HCT116 (cell line): ENCODE results near the gene FMO4. TPM values are rescaled to one million over a fixed set of nuclear protein-coding genes. Genes with fewer than 3 reads are reported as not detected.

Source experiments
- ATAC-seq: fragments of 200-7000 bp; cut with Tn5 transposase; 2 replicates; pipeline ENCODE4 v1.9.1; 2020; ENCODE audit warnings: mild to moderate bottlenecking, moderate library complexity
- BruUV-seq: library from RNA; stranded (reverse); fragments of 400-500 nt; replicated peaks from 2 replicates; lab custom pipeline; 2021; lab: Mats Ljungman, UMichigan
- CTCF ChIA-PET: fragments of 300-600 bp; sonication (Branson Sonifier 250); formaldehyde crosslinking; loops from one replicate; lab custom pipeline; 2021; ENCODE audit warnings: antibody characterized with exemption; lab: Charles Lee
- POLR2A ChIA-PET: fragments of 300-600, 350-600 bp; sonication (Branson Sonifier 250); formaldehyde crosslinking; loops from one replicate; lab custom pipeline; 2021; ENCODE audit warnings: antibody characterized with exemption; lab: Charles Lee
- RAD21 ChIA-PET, 2 experiments: fragments of 300-600 bp; sonication (Branson Sonifier 250); formaldehyde crosslinking; loops; one replicate each; lab custom pipeline; 2023; ENCODE audit warnings: low total read pairs in 2 of 2; ENCODE audit not compliant: uncharacterized antibody in 2 of 2, unreplicated experiment in 2 of 2, low non-redundant PET in 1 of 2; lab: Charles Lee
- DNase-seq: peaks from one replicate; pipeline ENCODE4 v3.0.0-alpha.2; 2010; ENCODE audit warnings: low read depth, low spot score
- H2AFZ ChIP-seq: fragments of 200-600 bp; shearing (Covaris generic), sonication (generic); 2 replicates; pipeline ENCODE4 v1.6.1; 2017; ENCODE audit warnings: low read depth, mixed run types, mixed read lengths, antibody characterized with exemption, low read length; ENCODE audit not compliant: poor library complexity, severe bottlenecking
- H3K27ac ChIP-seq: 2 replicates; pipeline ENCODE4 v1.5.1; 2012; ENCODE audit warnings: low read depth, low read length
- H3K27me3 ChIP-seq: fragments of 200-600 bp; sonication (generic); 2 replicates; pipeline ENCODE4 v1.6.1; 2016; ENCODE audit warnings: mixed run types, low read length, mixed read lengths; ENCODE audit not compliant: insufficient read depth
- H3K36me3 ChIP-seq, 2 experiments: fragments of 200-500 bp in 1 of 2; fragments of 200-600 bp in 1 of 2; sonication (Bioruptor generic) in 1 of 2; sonication (generic) in 1 of 2; 2 replicates each; pipeline versions ENCODE4 v1.5.1 to v1.6.1; 2014 to 2016; ENCODE audit warnings: low read length in 2 of 2, inconsistent platforms in 1 of 2, mixed read lengths in 1 of 2, mixed run types in 1 of 2; ENCODE audit not compliant: insufficient read depth in 2 of 2, control insufficient read depth in 1 of 2
- H3K4me1 ChIP-seq, 2 experiments: fragments of 200-600 bp in 1 of 2; sonication (generic) in 1 of 2; 2 replicates each; pipeline versions ENCODE4 v1.5.1 to v1.6.1; 2012 to 2017; ENCODE audit warnings: low read length in 2 of 2, inconsistent platforms in 1 of 2, mild to moderate bottlenecking in 1 of 2, mixed read lengths in 1 of 2, mixed run types in 1 of 2, moderate library complexity in 1 of 2; ENCODE audit not compliant: insufficient read depth in 2 of 2, control insufficient read depth in 1 of 2
- H3K4me2 ChIP-seq: fragments of 200-600 bp; sonication (generic); 2 replicates; pipeline ENCODE4 v1.6.1; 2017; ENCODE audit warnings: mixed run types, low read length, mixed read lengths
- H3K4me3 ChIP-seq, 2 experiments: fragments of 200-600 bp in 1 of 2; sonication (generic) in 1 of 2; replicated peaks in 1 of 2; 2 replicates each; pipeline ENCODE4 v1.5.1; 2011 to 2016; ENCODE audit warnings: low read length in 2 of 2, control low read depth in 1 of 2, low read depth in 1 of 2, mild to moderate bottlenecking in 1 of 2, mixed read lengths in 1 of 2, mixed run types in 1 of 2
- H3K79me2 ChIP-seq: fragments of 200-600 bp; sonication (generic); 2 replicates; pipeline ENCODE4 v1.6.1; 2017; ENCODE audit warnings: mild to moderate bottlenecking, mixed run types, low read length, moderate library complexity, mixed read lengths; ENCODE audit not compliant: insufficient read depth
- H3K9ac ChIP-seq: fragments of 200-600 bp; sonication (generic); 2 replicates; pipeline ENCODE4 v1.6.1; 2016; ENCODE audit warnings: low read length, mixed read lengths
- H3K9me2 ChIP-seq: fragments of 200-600 bp; sonication (generic), shearing (Covaris generic); 2 replicates; pipeline ENCODE4 v1.6.1; 2017; ENCODE audit warnings: mixed run types, mild to moderate bottlenecking, moderate library complexity; ENCODE audit not compliant: insufficient read depth
- H3K9me3 ChIP-seq, 2 experiments: fragments of 200-500 bp in 1 of 2; fragments of 200-600 bp in 1 of 2; sonication (Bioruptor generic) in 1 of 2; sonication (generic) in 1 of 2; 2 replicates each; pipeline ENCODE4 v1.6.1; 2014 to 2017; ENCODE audit warnings: low read length in 2 of 2, mixed read lengths in 2 of 2, inconsistent platforms in 1 of 2, low read depth in 1 of 2, mild to moderate bottlenecking in 1 of 2, mixed run types in 1 of 2, moderate library complexity in 1 of 2; ENCODE audit not compliant: control insufficient read depth in 1 of 2, insufficient read depth in 1 of 2
- H4K20me1 ChIP-seq: fragments of 200-600 bp; sonication (generic), shearing (Covaris generic); 2 replicates; pipeline ENCODE4 v1.6.1; 2017; ENCODE audit warnings: mixed run types, mild to moderate bottlenecking, moderate library complexity; ENCODE audit not compliant: insufficient read depth
- CBX3 ChIP-seq: IDR thresholded peaks from 2 replicates; pipeline ENCODE4 v1.6.1; 2012; ENCODE audit warnings: low read depth
- CEBPB ChIP-seq: IDR thresholded peaks from 2 replicates; pipeline ENCODE4 v1.6.1; 2012; ENCODE audit warnings: low read depth
- CTCF ChIP-seq, 3 experiments: fragments of 200-600 bp in 1 of 3; sonication (generic) in 1 of 3; IDR thresholded peaks in 2 of 3; conservative IDR thresholded peaks in 1 of 3; 2 replicates each; pipeline ENCODE4 v1.5.1; 2012 to 2017; ENCODE audit warnings: low read depth in 2 of 3, low read length in 2 of 3, antibody characterized with exemption in 1 of 3, borderline replicate concordance in 1 of 3, control low read depth in 1 of 3, mild to moderate bottlenecking in 1 of 3, mixed read lengths in 1 of 3, mixed run types in 1 of 3, moderate library complexity in 1 of 3; ENCODE audit not compliant: insufficient read depth in 1 of 3
- EZH2phosphoT487 ChIP-seq: fragments of 200-600 bp; IDR thresholded peaks from 2 replicates; pipeline ENCODE4 v1.6.1; 2018; ENCODE audit warnings: antibody characterized with exemption, borderline replicate concordance
- FOSL1 ChIP-seq: IDR thresholded peaks from 2 replicates; pipeline ENCODE4 v1.6.1; 2012; ENCODE audit warnings: low read depth
- JUND ChIP-seq: IDR thresholded peaks from 2 replicates; pipeline ENCODE4 v1.6.1; 2012
- MAX ChIP-seq: IDR thresholded peaks from 2 replicates; pipeline ENCODE4 v1.6.1; 2012
- SIN3A ChIP-seq: IDR thresholded peaks from 2 replicates; pipeline ENCODE4 v1.6.1; 2012; ENCODE audit warnings: low read depth
- SP1 ChIP-seq: IDR thresholded peaks from 2 replicates; pipeline ENCODE4 v1.6.1; 2012; ENCODE audit warnings: low read depth
- SRF ChIP-seq: IDR thresholded peaks from 2 replicates; pipeline ENCODE4 v1.6.1; 2012; ENCODE audit warnings: low read depth
- ZBTB33 ChIP-seq: IDR thresholded peaks from 2 replicates; pipeline ENCODE4 v1.6.1; 2011; ENCODE audit warnings: mild to moderate bottlenecking, low read length, moderate library complexity; ENCODE audit not compliant: insufficient replicate concordance; ENCODE audit errors: extremely low read depth
- ZFX ChIP-seq: fragments of 450-650 bp; IDR thresholded peaks from 2 replicates; pipeline ENCODE4 v1.6.1; 2017
- ZNF274 ChIP-seq: fragments of 200-500 bp; sonication (Bioruptor generic); IDR thresholded peaks from 2 replicates; pipeline ENCODE4 v1.6.1; 2014; ENCODE audit warnings: mild to moderate bottlenecking, low read depth, low read length, inconsistent platforms
- intact Hi-C: fragments of 100-400 bp; cut with micrococcal nuclease; formaldehyde crosslinking; loops from 2 replicates; pipeline ENCODE4 v1.10.0; 2022
- total RNA-seq: library from RNA; stranded (reverse); gene quantifications from one replicate; pipeline ENCODE4 v1.2.1, GENCODE V29; 2021; ENCODE audit not compliant: unreplicated experiment
- TF ChIP-seq, protein P1 (sequence below): IDR thresholded peaks from 2 replicates; pipeline ENCODE4 v1.6.1; 2012; ENCODE audit warnings: low read depth

The FMO4 gene
- total RNA-seq, 1 experiment from 2014 or later = 1.4 TPM

DNA sequence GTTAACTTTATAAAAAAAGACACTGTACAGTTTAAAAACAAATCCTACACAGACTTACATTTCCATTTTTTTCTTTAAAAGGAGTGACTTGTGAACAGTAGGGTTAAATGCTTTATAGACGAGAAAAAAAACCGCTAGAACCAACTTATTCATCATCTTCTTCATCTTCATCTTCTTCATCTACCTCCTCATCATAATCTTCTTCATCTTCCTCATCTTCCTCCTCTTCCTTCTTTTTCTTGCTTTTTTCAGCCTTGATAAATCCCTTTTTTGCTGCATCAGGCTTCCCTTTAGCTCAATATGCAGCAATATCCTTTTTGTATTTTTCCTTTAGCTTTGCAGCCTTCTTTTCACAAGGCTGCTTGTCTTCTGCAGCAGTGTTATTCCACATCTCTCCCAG is 43.2 kb upstream of the FMO4 start:
- Histone ChIP-seq H3K4me3 (no peak overlapping the region), H3K79me2 (no peaks in the 10 kb centered on the region), H2AFZ (no peak overlapping the region), H3K4me1 (no peaks in the 10 kb centered on the region), H3K27ac (no peak overlapping the region), H3K36me3 (no peaks in the 10 kb centered on the region), H3K4me2 (no peak overlapping the region), H3K9me3 (no peaks in the 10 kb centered on the region), H4K20me1 (no peaks in the 10 kb centered on the region), H3K9me2 (no peaks in the 10 kb centered on the region), H3K9ac (no peak overlapping the region), H3K27me3 (no peaks in the 10 kb centered on the region)
- intact Hi-C loops = no loop called here
- CTCF ChIA-PET = interaction anchor here (0.7 kb wide), 1 partner anchor 32 kb away, joined by 3 read pairs; no protein-coding TSS in a partner anchor
- TF ChIP-seq JUND (no peak), SIN3A (no peak), ZFX (no peak), SRF (no peak), ZNF274 (no peak), CBX3 (no peak), CTCF (IDR thresholded peaks at IDR 0.05 in 2 of 3, conservative IDR thresholded peaks at IDR 0.05 in 1 of 3; ENCODE audit: borderline replicate concordance in 1 of 3, insufficient read depth in 1 of 3, low read depth in 2 of 3, low read length in 2 of 3) (no peak), FOSL1 (no peak), MAX (no peak), CEBPB (no peak), SP1 (no peak), ZBTB33 (no peak), EZH2phosphoT487 (no peak)
- TF ChIP-seq, protein P1, sequence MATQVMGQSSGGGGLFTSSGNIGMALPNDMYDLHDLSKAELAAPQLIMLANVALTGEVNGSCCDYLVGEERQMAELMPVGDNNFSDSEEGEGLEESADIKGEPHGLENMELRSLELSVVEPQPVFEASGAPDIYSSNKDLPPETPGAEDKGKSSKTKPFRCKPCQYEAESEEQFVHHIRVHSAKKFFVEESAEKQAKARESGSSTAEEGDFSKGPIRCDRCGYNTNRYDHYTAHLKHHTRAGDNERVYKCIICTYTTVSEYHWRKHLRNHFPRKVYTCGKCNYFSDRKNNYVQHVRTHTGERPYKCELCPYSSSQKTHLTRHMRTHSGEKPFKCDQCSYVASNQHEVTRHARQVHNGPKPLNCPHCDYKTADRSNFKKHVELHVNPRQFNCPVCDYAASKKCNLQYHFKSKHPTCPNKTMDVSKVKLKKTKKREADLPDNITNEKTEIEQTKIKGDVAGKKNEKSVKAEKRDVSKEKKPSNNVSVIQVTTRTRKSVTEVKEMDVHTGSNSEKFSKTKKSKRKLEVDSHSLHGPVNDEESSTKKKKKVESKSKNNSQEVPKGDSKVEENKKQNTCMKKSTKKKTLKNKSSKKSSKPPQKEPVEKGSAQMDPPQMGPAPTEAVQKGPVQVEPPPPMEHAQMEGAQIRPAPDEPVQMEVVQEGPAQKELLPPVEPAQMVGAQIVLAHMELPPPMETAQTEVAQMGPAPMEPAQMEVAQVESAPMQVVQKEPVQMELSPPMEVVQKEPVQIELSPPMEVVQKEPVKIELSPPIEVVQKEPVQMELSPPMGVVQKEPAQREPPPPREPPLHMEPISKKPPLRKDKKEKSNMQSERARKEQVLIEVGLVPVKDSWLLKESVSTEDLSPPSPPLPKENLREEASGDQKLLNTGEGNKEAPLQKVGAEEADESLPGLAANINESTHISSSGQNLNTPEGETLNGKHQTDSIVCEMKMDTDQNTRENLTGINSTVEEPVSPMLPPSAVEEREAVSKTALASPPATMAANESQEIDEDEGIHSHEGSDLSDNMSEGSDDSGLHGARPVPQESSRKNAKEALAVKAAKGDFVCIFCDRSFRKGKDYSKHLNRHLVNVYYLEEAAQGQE = no peak
- POLR2A ChIA-PET = no interaction called here
- RAD21 ChIA-PET = no interaction called here
- no TSS peak for BruUV-seq
- ATAC-seq (no peak), DNase-seq (no peak)
